ENCODE measurements around the gene ARHGAP26. TPM values are rescaled to one million over a fixed set of nuclear protein-coding genes. Genes with fewer than 3 reads are reported as not detected.

Gene ARHGAP26
- total and polyA plus RNA-seq, 2 donors (not counting 3 experiments of a cell fraction or from before 2014, with no cell fraction given), result 3.1 to 16.2 TPM

GRCh38 chr5:142796492-142797109, 26.4 kb downstream of the ARHGAP26 start:
- CTCF ChIA-PET, result interaction anchor here (1.1 to 2.8 kb wide), 3 partner anchors 13 to 83 kb away, joined by 3 to 9 read pairs (median 7); no protein-coding TSS in a partner anchor
- no peak for FAIRE-seq
- BruUV-seq (replicated peaks), result no TSS peak

More at GRCh38 chr5:142796492-142797109, 26.4 kb downstream of the ARHGAP26 start:
- no peaks in the 10 kb centered on the region for H3K27me3 ChIP-seq (ENCODE audit: control insufficient read depth in 2 of 2, insufficient read depth in 2 of 2, low read length in 2 of 2)
- no peaks in the 10 kb centered on the region for H3K4me1 ChIP-seq (ENCODE audit: control insufficient read depth, extremely low read depth, insufficient read depth, low read length)
- H3K9me1 ChIP-seq (replicated peaks; ENCODE audit: control insufficient read depth, extremely low read depth, insufficient read depth, low read length), result no peaks in the 10 kb centered on the region
- DNase-seq (ENCODE audit: low read depth, low spot score), result no peak
- no peak overlapping the region for H3K27ac ChIP-seq (ENCODE audit: insufficient read depth, low read depth, low read length)
- H4K20me1 ChIP-seq (replicated peaks; ENCODE audit: control insufficient read depth, extremely low read depth, insufficient read depth, low read length), result no peaks in the 10 kb centered on the region
- intact Hi-C loops (cut with micrococcal nuclease), result no loop called here
- dilution Hi-C loops (cut with MboI; ENCODE audit: extremely low pct_ligation_motif_present, low sequenced_read_pairs), result no loop called here
- no peak overlapping the region for H3K4me3 ChIP-seq (replicated peaks in 1 of 3; ENCODE audit: insufficient read depth in 1 of 3, low read depth in 1 of 3, low read length in 3 of 3)
- H3K4me2 ChIP-seq (ENCODE audit: insufficient read depth, low read length), result no peak overlapping the region
- H3K9ac ChIP-seq (replicated peaks; ENCODE audit: extremely low read depth, insufficient read depth, low read length), result no peak overlapping the region
- no peaks in the 10 kb centered on the region for H3K36me3 ChIP-seq (ENCODE audit: control insufficient read depth in 2 of 2, extremely low read depth in 1 of 2, insufficient read depth in 2 of 2, low read length in 2 of 2)
- no peak overlapping the region for H2AFZ ChIP-seq (ENCODE audit: low read depth, low read length)
- H3K9me3 ChIP-seq (replicated peaks; ENCODE audit: control insufficient read depth, insufficient read depth, low read length), result no peaks in the 10 kb centered on the region
- TF ChIP-seq POLR2AphosphoS5 (IDR thresholded peaks at IDR 0.05; ENCODE audit: insufficient read depth, low read depth, low read length) (no peak), GATA2 (IDR thresholded peaks at IDR 0.05; ENCODE audit: insufficient read depth, insufficient read length, low read depth, low read length) (no peak), EZH2 (IDR thresholded peaks at IDR 0.05; ENCODE audit: borderline replicate concordance, low read depth, low read length, severe bottlenecking) (no peak), MAX (IDR thresholded peaks at IDR 0.05; ENCODE audit: insufficient read depth, insufficient read length) (no peak), POLR2A (IDR thresholded peaks at IDR 0.05; ENCODE audit: low read depth, low read length) (no peak), JUN (IDR thresholded peaks at IDR 0.05; ENCODE audit: borderline replicate concordance, insufficient read depth, insufficient read length, low read depth) (no peak), CTCF (IDR thresholded peaks at IDR 0.05; ENCODE audit: extremely low read depth in 1 of 2, insufficient read depth in 1 of 2, low read depth in 1 of 2, low read length in 2 of 2) (no peak), FOS (IDR thresholded peaks at IDR 0.05; ENCODE audit: borderline replicate concordance, insufficient read depth, low read length) (no peak), MYC (IDR thresholded peaks at IDR 0.05; ENCODE audit: low read depth, low read length) (no peak)
- no peaks in the 10 kb centered on the region for H3K79me2 ChIP-seq (ENCODE audit: control insufficient read depth, insufficient read depth, low read length)
- POLR2A ChIA-PET, result no interaction called here
